Neuron (in vitro differentiated cells): Measurements from ENCODE around the gene EGLN1.
A peak's percentile ranks its signal among the peaks of the same experiment; 100 is the strongest.
"Not testable (repeated sequence)": the region's sequence is repeated elsewhere in the genome, so short reads cannot be mapped to it uniquely, and the experiment has no call there.

Experiments used
- H2AFZ ChIP-seq: one replicate; pipeline ENCODE4 v1.6.1; 2013; ENCODE audit warnings: low read depth, mild to moderate bottlenecking, inconsistent platforms, low read length, moderate library complexity
- H3K27me3 ChIP-seq: one replicate; pipeline ENCODE4 v1.6.1; 2013; ENCODE audit warnings: low read length; ENCODE audit not compliant: insufficient read depth
- H3K36me3 ChIP-seq: one replicate; pipeline ENCODE4 v1.6.1; 2013; ENCODE audit warnings: low read length; ENCODE audit not compliant: insufficient read depth
- H3K4me1 ChIP-seq: one replicate; pipeline ENCODE4 v1.6.1; 2013; ENCODE audit warnings: low read length; ENCODE audit not compliant: insufficient read depth
- H3K4me3 ChIP-seq: 2 replicates; pipeline ENCODE4 v1.5.1; 2013; ENCODE audit warnings: mild to moderate bottlenecking, low read length, moderate library complexity
- H3K9me3 ChIP-seq: one replicate; pipeline ENCODE4 v1.6.1; 2013; ENCODE audit warnings: low read length

EGLN1 gene

DNA sequence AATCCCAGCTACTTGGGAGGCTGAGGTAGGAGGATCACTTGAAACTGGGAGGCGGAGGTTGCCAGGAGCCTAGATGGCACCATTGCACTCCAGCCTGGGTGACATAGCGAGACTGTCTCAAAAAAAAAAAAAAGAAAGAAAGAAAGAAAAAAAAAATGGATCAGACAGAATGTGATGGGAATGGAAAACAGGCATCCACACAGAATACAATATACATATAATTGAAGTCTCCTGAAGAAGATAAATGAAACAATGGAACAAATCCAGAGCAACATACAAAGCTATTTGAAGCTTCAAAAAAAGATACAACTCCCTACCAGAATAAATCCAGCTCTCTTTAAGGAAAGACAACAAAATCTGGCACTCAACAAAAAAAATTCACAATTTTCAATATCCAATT lies 10.9 kb upstream of the EGLN1 start:
- Histone ChIP-seq H2AFZ (no peak overlapping the region), H3K4me1 (no peaks in the 10 kb centered on the region)

GRCh38 chr1:231431665-231432415 lies 9.8 kb upstream of the EGLN1 start:
- Histone ChIP-seq H3K4me1 (no peaks in the 10 kb centered on the region), H3K27me3 (no peaks in the 10 kb centered on the region), H3K36me3 (no peaks in the 10 kb centered on the region), H3K4me3 (no peak overlapping the region), H2AFZ (no peak overlapping the region), H3K9me3 (no peaks in the 10 kb centered on the region)

More for the DNA sequence above, 10.9 kb upstream of the EGLN1 start:
- Histone ChIP-seq H3K4me3 (no peak overlapping the region), H3K27me3 (no peaks in the 10 kb centered on the region), H3K9me3 (no peaks in the 10 kb centered on the region), H3K36me3 (no peaks in the 10 kb centered on the region)

- H3K4me3 ChIP-seq, H3K36me3 ChIP-seq, H3K27me3 ChIP-seq, H3K9me3 ChIP-seq, H3K4me1 ChIP-seq, H2AFZ ChIP-seq: not testable (repeated sequence)
These were observed 8.7 kb upstream of the EGLN1 start for GRCh38 chr1:231430678-231431352.

GRCh38 chr1:231428377-231428776 lies 6.3 kb upstream of the EGLN1 start:
- Histone ChIP-seq H3K27me3 (no peaks in the 10 kb centered on the region), H2AFZ (no peak overlapping the region), H3K4me1 (peaks cover 3% of the 10 kb centered on the region), H3K36me3 (no peaks in the 10 kb centered on the region), H3K4me3 (no peak overlapping the region), H3K9me3 (no peaks in the 10 kb centered on the region)

GRCh38 chr1:231424950-231425805 lies 3.1 kb upstream of the EGLN1 start:
- no peaks in the 10 kb centered on the region for H3K36me3 ChIP-seq

DNA sequence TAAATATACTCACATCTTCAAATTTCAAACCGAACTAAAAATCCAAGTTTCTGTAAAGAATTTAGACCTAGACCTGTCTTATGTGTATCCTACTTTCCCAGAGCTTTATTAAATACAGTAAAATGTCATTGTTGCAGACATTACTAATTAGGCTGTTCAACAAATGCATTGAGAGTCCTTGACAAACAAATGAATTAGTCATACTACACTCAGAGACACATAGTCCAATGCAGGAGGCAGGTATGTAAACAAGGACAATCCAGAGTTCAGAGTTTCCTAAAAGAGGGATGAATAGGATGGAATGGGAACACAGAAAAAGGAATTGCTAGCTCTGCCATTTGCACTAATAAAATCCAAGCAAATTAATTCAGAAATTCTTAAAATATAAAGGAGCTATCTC lies 1.6 kb upstream of the EGLN1 start:
- no peaks in the 10 kb centered on the region for H3K9me3 ChIP-seq
- H3K36me3 ChIP-seq: no peaks in the 10 kb centered on the region
- H3K27me3 ChIP-seq: no peaks in the 10 kb centered on the region
- peak overlapping the region; percentile 6 for H2AFZ ChIP-seq
- peak overlapping the region; percentile 60 for H3K4me3 ChIP-seq
- peaks cover 14% of the 10 kb centered on the region for H3K4me1 ChIP-seq

More at GRCh38 chr1:231424950-231425805, 3.1 kb upstream of the EGLN1 start:
- Histone ChIP-seq H2AFZ (no peak overlapping the region), H3K9me3 (no peaks in the 10 kb centered on the region), H3K4me3 (no peak overlapping the region), H3K27me3 (no peaks in the 10 kb centered on the region), H3K4me1 (peaks cover 6% of the 10 kb centered on the region)

DNA sequence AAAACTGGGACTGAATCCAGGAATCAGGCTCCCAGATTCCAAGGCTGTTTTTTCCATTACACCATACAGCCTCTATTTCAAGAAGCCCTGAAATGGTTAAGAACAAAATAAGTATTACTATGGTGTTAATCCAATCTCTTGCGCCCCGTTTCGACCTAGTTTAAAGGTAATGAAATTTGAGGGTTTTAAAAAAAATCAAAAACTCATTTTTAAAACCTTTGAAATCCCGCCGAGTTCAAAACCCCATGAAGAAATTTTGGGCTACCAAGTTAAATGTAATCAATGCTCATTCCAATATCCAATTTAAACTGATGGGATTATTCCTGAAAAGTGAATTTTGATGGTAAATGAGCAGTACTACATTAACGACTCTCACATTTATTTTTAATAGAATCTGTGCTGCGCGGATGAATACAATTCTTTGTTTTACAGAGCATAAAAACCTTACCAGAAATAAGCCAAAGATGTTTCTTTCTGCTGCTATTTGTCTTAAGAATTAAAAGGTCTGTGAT lies 767 bp upstream of the EGLN1 start:
- Histone ChIP-seq H3K4me1 (peaks cover 21% of the 10 kb centered on the region), H3K27me3 (no peaks in the 10 kb centered on the region), H2AFZ (peak overlapping the region; percentile 6), H3K9me3 (no peaks in the 10 kb centered on the region), H3K36me3 (no peaks in the 10 kb centered on the region), H3K4me3 (peak overlapping the region; percentile 60)

GRCh38 chr1:231421546-231421970 lies 529 bp downstream of the EGLN1 start:
- peak overlapping the region; percentile 60 for H3K4me3 ChIP-seq
- H3K4me1 ChIP-seq: peaks cover 33% of the 10 kb centered on the region
- H3K36me3 ChIP-seq: no peaks in the 10 kb centered on the region
- peak overlapping the region; percentile 55 for H2AFZ ChIP-seq
- no peaks in the 10 kb centered on the region for H3K9me3 ChIP-seq
- H3K27me3 ChIP-seq: no peaks in the 10 kb centered on the region

DNA sequence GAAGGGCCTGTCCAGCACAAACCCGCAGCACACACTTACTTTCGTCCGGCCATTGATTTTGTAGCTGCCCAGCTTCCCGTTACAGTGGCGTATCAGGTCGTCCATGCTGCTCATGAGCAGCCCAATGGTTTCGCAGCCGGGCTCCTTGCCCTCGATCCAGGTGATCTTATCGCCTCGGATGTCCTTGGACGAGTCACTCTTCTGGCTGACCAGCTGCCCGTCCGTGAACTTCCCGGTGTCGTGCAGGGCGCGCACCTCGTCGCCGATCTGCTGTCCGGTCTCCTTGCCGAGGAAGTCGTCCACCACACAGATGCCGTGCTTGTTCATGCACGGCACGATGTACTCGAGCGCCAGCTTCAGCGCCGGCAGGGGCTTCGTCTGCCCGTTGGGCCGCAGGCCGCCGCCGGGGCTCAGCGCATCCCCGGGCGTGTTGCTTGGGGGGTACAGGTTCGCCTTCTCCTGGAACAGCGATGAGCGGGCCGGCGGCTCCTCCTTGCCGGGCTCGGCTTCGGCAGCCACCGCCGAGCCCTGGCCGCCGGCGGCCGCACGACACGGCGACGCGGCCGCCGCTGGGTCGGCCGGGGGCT lies 1.0 kb downstream of the EGLN1 start:
- Histone ChIP-seq H3K36me3 (no peaks in the 10 kb centered on the region), H3K4me1 (peaks cover 33% of the 10 kb centered on the region), H3K9me3 (no peaks in the 10 kb centered on the region), H2AFZ (peak overlapping the region; percentile 55), H3K4me3 (peak overlapping the region; percentile 60), H3K27me3 (no peaks in the 10 kb centered on the region)

GRCh38 chr1:231420299-231420958 lies 1.7 kb downstream of the EGLN1 start:
- H3K36me3 ChIP-seq: no peaks in the 10 kb centered on the region
- H3K27me3 ChIP-seq: no peaks in the 10 kb centered on the region

GRCh38 chr1:231419738-231420298 lies 2.3 kb downstream of the EGLN1 start:
- H2AFZ ChIP-seq: no peak overlapping the region

More at GRCh38 chr1:231420299-231420958, 1.7 kb downstream of the EGLN1 start:
- no peaks in the 10 kb centered on the region for H3K9me3 ChIP-seq
- peaks cover 33% of the 10 kb centered on the region for H3K4me1 ChIP-seq
- no peak overlapping the region for H2AFZ ChIP-seq
- H3K4me3 ChIP-seq: peak overlapping the region; percentile 60

GRCh38 chr1:231419147-231419546 lies 2.9 kb downstream of the EGLN1 start:
- peak overlapping the region; percentile 60 for H3K4me3 ChIP-seq

More at GRCh38 chr1:231419738-231420298, 2.3 kb downstream of the EGLN1 start:
- peaks cover 33% of the 10 kb centered on the region for H3K4me1 ChIP-seq
- no peaks in the 10 kb centered on the region for H3K27me3 ChIP-seq
- peak overlapping the region; percentile 60 for H3K4me3 ChIP-seq
- H3K36me3 ChIP-seq: no peaks in the 10 kb centered on the region
- no peaks in the 10 kb centered on the region for H3K9me3 ChIP-seq

More at GRCh38 chr1:231419147-231419546, 2.9 kb downstream of the EGLN1 start:
- Histone ChIP-seq H3K4me1 (peaks cover 33% of the 10 kb centered on the region), H3K9me3 (no peaks in the 10 kb centered on the region), H2AFZ (no peak overlapping the region), H3K27me3 (no peaks in the 10 kb centered on the region), H3K36me3 (no peaks in the 10 kb centered on the region)
